ENCODE measurements around the gene CTNNB1. TPM values are rescaled to one million over a fixed set of nuclear protein-coding genes. Genes with fewer than 3 reads are reported as not detected.

The CTNNB1 gene
- total and polyA plus RNA-seq, 2 of the 13 experiments (the other 11 are each of a cell fraction or from before 2014, with no cell fraction given) = 398 to 489 TPM

GRCh38 chr3:41247055-41248004, 48.0 kb downstream of the CTNNB1 start (continued):
- peak; percentile 74 for TF ChIP-seq HMG20A (CRISPR knock-in tag; IDR thresholded peaks at IDR 0.05; ENCODE audit: borderline replicate concordance)
- TF ChIP-seq CBX5 (CRISPR knock-in tag; IDR thresholded peaks at IDR 0.05; ENCODE audit: borderline replicate concordance) = peak; percentile 44; the same call in 1 of the 2 replicates
- no peak for TF ChIP-seq PHB2 (IDR thresholded peaks at IDR 0.05; ENCODE audit: partially characterized antibody)
- no peak for TF ChIP-seq ZBTB14 (CRISPR knock-in tag; IDR thresholded peaks at IDR 0.05)
- TF ChIP-seq SMAD1 (CRISPR knock-in tag; IDR thresholded peaks at IDR 0.05; ENCODE audit: borderline replicate concordance, low read depth) = no peak
- TF ChIP-seq ZNF770 (CRISPR knock-in tag; IDR thresholded peaks at IDR 0.05) = no peak
- TF ChIP-seq PCBP2 (optimal IDR thresholded peaks at IDR 0.05; ENCODE audit: low read depth, low read length, poor library complexity, severe bottlenecking) = no peak
- TF ChIP-seq KLF6 (CRISPR knock-in tag; IDR thresholded peaks at IDR 0.05) = no peak
- no peak for TF ChIP-seq ZNF282 (IDR thresholded peaks at IDR 0.05; ENCODE audit: partially characterized antibody)
- TF ChIP-seq TFAP4 (IDR thresholded peaks at IDR 0.05; ENCODE audit: borderline replicate concordance, low read depth) = peak; percentile 41; the same call in 1 of the 2 replicates
- no peak for TF ChIP-seq ZNF598 (CRISPR knock-in tag; IDR thresholded peaks at IDR 0.05; ENCODE audit: borderline replicate concordance)
- no peak for TF ChIP-seq ZNF639 (CRISPR knock-in tag; conservative IDR thresholded peaks at IDR 0.05)
- no peak for TF ChIP-seq BHLHE40 (IDR thresholded peaks at IDR 0.05; ENCODE audit: low read length)
- TF ChIP-seq GRHL1 (CRISPR knock-in tag; conservative IDR thresholded peaks at IDR 0.05) = no peak
- TF ChIP-seq HNRNPLL (IDR thresholded peaks at IDR 0.05; ENCODE audit: low read depth, low read length, poor library complexity, severe bottlenecking) = no peak
- no peak; the same call in 1 of the 2 replicates for TF ChIP-seq MTA1 (CRISPR knock-in tag; IDR thresholded peaks at IDR 0.05; ENCODE audit: borderline replicate concordance)
- TF ChIP-seq RAD51 (IDR thresholded peaks at IDR 0.05; ENCODE audit: borderline replicate concordance) = no peak
- TF ChIP-seq ZNF891 (CRISPR knock-in tag; IDR thresholded peaks at IDR 0.05) = no peak
- no peak for TF ChIP-seq HOXA5 (CRISPR knock-in tag; IDR thresholded peaks at IDR 0.05)
- TF ChIP-seq MAF1 (CRISPR knock-in tag; IDR thresholded peaks at IDR 0.05; ENCODE audit: borderline replicate concordance) = no peak; the same call in 1 of the 2 replicates
- no peak for TF ChIP-seq ZNF30 (CRISPR knock-in tag; IDR thresholded peaks at IDR 0.05)

Measured in HepG2 (cell line).